ENCODE measurements around the gene CKMT2. TPM values are rescaled to one million over a fixed set of nuclear protein-coding genes. Genes with fewer than 3 reads are reported as not detected.

Gene CKMT2
- total RNA-seq, 1 experiment from 2014 or later = 1.8 TPM

DNA sequence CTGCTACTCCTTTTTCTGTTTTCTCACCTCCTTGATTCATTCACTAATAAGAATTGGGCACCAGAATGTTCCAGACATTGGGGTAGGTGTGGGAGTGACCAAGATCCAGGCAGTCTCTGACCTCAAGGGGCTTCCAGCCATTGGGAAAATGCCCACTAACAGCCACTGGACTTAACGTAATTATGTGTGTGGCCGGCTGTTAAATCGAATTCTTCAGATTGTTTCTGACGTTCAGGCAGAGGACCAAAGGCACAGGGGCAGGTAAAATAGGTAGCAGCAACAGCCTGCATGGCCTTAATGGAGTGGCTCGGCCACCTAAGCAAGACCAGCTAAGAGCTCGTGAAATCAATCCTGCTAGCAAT lies 48.4 kb upstream of the CKMT2 start (continued):
- TF ChIP-seq, protein P1, sequence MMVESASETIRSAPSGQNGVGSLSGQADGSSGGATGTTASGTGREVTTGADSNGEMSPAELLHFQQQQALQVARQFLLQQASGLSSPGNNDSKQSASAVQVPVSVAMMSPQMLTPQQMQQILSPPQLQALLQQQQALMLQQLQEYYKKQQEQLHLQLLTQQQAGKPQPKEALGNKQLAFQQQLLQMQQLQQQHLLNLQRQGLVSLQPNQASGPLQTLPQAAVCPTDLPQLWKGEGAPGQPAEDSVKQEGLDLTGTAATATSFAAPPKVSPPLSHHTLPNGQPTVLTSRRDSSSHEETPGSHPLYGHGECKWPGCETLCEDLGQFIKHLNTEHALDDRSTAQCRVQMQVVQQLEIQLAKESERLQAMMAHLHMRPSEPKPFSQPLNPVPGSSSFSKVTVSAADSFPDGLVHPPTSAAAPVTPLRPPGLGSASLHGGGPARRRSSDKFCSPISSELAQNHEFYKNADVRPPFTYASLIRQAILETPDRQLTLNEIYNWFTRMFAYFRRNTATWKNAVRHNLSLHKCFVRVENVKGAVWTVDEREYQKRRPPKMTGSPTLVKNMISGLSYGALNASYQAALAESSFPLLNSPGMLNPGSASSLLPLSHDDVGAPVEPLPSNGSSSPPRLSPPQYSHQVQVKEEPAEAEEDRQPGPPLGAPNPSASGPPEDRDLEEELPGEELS (CRISPR knock-in tag; IDR thresholded peaks at IDR 0.05) = no peak
- TF ChIP-seq, protein P2, sequence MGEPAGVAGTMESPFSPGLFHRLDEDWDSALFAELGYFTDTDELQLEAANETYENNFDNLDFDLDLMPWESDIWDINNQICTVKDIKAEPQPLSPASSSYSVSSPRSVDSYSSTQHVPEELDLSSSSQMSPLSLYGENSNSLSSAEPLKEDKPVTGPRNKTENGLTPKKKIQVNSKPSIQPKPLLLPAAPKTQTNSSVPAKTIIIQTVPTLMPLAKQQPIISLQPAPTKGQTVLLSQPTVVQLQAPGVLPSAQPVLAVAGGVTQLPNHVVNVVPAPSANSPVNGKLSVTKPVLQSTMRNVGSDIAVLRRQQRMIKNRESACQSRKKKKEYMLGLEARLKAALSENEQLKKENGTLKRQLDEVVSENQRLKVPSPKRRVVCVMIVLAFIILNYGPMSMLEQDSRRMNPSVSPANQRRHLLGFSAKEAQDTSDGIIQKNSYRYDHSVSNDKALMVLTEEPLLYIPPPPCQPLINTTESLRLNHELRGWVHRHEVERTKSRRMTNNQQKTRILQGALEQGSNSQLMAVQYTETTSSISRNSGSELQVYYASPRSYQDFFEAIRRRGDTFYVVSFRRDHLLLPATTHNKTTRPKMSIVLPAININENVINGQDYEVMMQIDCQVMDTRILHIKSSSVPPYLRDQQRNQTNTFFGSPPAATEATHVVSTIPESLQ (CRISPR knock-in tag; IDR thresholded peaks at IDR 0.05) = no peak
- no peak for TF ChIP-seq ZNF317 (CRISPR knock-in tag; IDR thresholded peaks at IDR 0.05; ENCODE audit: borderline replicate concordance, low read depth)
- TF ChIP-seq ELF4 (CRISPR knock-in tag; IDR thresholded peaks at IDR 0.05; ENCODE audit: low read depth) = no peak
- TF ChIP-seq, protein P3, sequence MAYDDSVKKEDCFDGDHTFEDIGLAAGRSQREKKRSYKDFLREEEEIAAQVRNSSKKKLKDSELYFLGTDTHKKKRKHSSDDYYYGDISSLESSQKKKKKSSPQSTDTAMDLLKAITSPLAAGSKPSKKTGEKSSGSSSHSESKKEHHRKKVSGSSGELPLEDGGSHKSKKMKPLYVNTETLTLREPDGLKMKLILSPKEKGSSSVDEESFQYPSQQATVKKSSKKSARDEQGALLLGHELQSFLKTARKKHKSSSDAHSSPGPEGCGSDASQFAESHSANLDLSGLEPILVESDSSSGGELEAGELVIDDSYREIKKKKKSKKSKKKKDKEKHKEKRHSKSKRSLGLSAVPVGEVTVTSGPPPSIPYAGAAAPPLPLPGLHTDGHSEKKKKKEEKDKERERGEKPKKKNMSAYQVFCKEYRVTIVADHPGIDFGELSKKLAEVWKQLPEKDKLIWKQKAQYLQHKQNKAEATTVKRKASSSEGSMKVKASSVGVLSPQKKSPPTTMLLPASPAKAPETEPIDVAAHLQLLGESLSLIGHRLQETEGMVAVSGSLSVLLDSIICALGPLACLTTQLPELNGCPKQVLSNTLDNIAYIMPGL (CRISPR knock-in tag; IDR thresholded peaks at IDR 0.05) = no peak
- TF ChIP-seq, protein P4, sequence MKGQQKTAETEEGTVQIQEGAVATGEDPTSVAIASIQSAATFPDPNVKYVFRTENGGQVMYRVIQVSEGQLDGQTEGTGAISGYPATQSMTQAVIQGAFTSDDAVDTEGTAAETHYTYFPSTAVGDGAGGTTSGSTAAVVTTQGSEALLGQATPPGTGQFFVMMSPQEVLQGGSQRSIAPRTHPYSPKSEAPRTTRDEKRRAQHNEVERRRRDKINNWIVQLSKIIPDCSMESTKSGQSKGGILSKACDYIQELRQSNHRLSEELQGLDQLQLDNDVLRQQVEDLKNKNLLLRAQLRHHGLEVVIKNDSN (CRISPR knock-in tag; IDR thresholded peaks at IDR 0.05) = no peak

DNA sequence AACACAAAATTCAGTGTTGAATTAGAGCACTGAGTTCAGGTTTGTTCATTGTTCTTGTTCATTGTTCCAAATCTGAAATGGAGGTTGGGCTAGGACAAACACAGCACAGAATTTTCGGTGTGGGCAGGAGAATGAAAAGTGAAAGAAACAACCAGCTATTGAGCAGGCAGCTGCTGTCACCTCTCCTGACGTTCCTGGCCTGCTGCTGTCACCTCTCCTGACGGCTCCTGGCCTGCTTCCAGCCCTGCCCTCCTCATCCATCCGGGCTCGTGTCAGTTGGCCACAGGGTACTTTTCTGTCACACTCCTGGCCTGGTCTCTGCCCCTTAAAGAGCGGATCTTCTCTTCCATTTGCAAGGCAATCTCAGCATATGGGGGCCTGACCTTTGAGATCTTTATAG lies 45.2 kb upstream of the CKMT2 start:
- H3K36me3 Mint-ChIP-seq = no peaks in the 10 kb centered on the region
- H3K4me1 Mint-ChIP-seq = peaks cover 28% of the 10 kb centered on the region
- ChIA-PET CTCF (no interaction called here), POLR2A (no interaction called here)
- H3K27me3 Mint-ChIP-seq (ENCODE audit: low read depth) = no peaks in the 10 kb centered on the region
- no peak overlapping the region for H3K27ac Mint-ChIP-seq
- ATAC-seq (no peak), DNase-seq (ENCODE audit: low spot score) (no peak)
- H3K4me3 Mint-ChIP-seq = no peak overlapping the region
- TF ChIP-seq PRRX2 (CRISPR knock-in tag; IDR thresholded peaks at IDR 0.05) (no peak), ZNF396 (CRISPR knock-in tag; IDR thresholded peaks at IDR 0.05; ENCODE audit: borderline replicate concordance) (no peak), JUN (CRISPR knock-in tag; IDR thresholded peaks at IDR 0.05) (no peak), MYBL2 (CRISPR knock-in tag; IDR thresholded peaks at IDR 0.05) (no peak), EMX1 (CRISPR knock-in tag; IDR thresholded peaks at IDR 0.05) (no peak), NFATC4 (CRISPR knock-in tag; IDR thresholded peaks at IDR 0.05) (no peak)
- TF ChIP-seq, protein P5, sequence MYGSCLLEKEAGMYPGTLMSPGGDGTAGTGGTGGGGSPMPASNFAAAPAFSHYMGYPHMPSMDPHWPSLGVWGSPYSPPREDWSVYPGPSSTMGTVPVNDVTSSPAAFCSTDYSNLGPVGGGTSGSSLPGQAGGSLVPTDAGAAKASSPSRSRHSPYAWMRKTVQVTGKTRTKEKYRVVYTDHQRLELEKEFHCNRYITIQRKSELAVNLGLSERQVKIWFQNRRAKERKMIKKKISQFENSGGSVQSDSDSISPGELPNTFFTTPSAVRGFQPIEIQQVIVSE (CRISPR knock-in tag; IDR thresholded peaks at IDR 0.05; ENCODE audit: borderline replicate concordance) = no peak
- TF ChIP-seq, protein P6, sequence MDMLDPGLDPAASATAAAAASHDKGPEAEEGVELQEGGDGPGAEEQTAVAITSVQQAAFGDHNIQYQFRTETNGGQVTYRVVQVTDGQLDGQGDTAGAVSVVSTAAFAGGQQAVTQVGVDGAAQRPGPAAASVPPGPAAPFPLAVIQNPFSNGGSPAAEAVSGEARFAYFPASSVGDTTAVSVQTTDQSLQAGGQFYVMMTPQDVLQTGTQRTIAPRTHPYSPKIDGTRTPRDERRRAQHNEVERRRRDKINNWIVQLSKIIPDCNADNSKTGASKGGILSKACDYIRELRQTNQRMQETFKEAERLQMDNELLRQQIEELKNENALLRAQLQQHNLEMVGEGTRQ (CRISPR knock-in tag; IDR thresholded peaks at IDR 0.05) = no peak
- TF ChIP-seq, protein P7, sequence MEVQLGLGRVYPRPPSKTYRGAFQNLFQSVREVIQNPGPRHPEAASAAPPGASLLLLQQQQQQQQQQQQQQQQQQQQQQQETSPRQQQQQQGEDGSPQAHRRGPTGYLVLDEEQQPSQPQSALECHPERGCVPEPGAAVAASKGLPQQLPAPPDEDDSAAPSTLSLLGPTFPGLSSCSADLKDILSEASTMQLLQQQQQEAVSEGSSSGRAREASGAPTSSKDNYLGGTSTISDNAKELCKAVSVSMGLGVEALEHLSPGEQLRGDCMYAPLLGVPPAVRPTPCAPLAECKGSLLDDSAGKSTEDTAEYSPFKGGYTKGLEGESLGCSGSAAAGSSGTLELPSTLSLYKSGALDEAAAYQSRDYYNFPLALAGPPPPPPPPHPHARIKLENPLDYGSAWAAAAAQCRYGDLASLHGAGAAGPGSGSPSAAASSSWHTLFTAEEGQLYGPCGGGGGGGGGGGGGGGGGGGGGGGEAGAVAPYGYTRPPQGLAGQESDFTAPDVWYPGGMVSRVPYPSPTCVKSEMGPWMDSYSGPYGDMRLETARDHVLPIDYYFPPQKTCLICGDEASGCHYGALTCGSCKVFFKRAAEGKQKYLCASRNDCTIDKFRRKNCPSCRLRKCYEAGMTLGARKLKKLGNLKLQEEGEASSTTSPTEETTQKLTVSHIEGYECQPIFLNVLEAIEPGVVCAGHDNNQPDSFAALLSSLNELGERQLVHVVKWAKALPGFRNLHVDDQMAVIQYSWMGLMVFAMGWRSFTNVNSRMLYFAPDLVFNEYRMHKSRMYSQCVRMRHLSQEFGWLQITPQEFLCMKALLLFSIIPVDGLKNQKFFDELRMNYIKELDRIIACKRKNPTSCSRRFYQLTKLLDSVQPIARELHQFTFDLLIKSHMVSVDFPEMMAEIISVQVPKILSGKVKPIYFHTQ (CRISPR knock-in tag; IDR thresholded peaks at IDR 0.05) = no peak
- TF ChIP-seq, protein P8, sequence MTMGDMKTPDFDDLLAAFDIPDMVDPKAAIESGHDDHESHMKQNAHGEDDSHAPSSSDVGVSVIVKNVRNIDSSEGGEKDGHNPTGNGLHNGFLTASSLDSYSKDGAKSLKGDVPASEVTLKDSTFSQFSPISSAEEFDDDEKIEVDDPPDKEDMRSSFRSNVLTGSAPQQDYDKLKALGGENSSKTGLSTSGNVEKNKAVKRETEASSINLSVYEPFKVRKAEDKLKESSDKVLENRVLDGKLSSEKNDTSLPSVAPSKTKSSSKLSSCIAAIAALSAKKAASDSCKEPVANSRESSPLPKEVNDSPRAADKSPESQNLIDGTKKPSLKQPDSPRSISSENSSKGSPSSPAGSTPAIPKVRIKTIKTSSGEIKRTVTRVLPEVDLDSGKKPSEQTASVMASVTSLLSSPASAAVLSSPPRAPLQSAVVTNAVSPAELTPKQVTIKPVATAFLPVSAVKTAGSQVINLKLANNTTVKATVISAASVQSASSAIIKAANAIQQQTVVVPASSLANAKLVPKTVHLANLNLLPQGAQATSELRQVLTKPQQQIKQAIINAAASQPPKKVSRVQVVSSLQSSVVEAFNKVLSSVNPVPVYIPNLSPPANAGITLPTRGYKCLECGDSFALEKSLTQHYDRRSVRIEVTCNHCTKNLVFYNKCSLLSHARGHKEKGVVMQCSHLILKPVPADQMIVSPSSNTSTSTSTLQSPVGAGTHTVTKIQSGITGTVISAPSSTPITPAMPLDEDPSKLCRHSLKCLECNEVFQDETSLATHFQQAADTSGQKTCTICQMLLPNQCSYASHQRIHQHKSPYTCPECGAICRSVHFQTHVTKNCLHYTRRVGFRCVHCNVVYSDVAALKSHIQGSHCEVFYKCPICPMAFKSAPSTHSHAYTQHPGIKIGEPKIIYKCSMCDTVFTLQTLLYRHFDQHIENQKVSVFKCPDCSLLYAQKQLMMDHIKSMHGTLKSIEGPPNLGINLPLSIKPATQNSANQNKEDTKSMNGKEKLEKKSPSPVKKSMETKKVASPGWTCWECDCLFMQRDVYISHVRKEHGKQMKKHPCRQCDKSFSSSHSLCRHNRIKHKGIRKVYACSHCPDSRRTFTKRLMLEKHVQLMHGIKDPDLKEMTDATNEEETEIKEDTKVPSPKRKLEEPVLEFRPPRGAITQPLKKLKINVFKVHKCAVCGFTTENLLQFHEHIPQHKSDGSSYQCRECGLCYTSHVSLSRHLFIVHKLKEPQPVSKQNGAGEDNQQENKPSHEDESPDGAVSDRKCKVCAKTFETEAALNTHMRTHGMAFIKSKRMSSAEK (CRISPR knock-in tag; IDR thresholded peaks at IDR 0.05; ENCODE audit: borderline replicate concordance) = no peak
- TF ChIP-seq, protein P9, sequence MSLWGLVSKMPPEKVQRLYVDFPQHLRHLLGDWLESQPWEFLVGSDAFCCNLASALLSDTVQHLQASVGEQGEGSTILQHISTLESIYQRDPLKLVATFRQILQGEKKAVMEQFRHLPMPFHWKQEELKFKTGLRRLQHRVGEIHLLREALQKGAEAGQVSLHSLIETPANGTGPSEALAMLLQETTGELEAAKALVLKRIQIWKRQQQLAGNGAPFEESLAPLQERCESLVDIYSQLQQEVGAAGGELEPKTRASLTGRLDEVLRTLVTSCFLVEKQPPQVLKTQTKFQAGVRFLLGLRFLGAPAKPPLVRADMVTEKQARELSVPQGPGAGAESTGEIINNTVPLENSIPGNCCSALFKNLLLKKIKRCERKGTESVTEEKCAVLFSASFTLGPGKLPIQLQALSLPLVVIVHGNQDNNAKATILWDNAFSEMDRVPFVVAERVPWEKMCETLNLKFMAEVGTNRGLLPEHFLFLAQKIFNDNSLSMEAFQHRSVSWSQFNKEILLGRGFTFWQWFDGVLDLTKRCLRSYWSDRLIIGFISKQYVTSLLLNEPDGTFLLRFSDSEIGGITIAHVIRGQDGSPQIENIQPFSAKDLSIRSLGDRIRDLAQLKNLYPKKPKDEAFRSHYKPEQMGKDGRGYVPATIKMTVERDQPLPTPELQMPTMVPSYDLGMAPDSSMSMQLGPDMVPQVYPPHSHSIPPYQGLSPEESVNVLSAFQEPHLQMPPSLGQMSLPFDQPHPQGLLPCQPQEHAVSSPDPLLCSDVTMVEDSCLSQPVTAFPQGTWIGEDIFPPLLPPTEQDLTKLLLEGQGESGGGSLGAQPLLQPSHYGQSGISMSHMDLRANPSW (CRISPR knock-in tag; conservative IDR thresholded peaks at IDR 0.05; ENCODE audit: low read depth) = no peak
- H3K9me3 Mint-ChIP-seq = no peaks in the 10 kb centered on the region

All from WTC11 (cell line).